Heart left ventricle (tissue), 16 donors: ENCODE results near the gene ITPR2. TPM values are rescaled to one million over a fixed set of nuclear protein-coding genes. Genes with fewer than 3 reads are reported as not detected.
"Not testable (repeated sequence)": the region's sequence is repeated elsewhere in the genome, so short reads cannot be mapped to it uniquely, and the experiment has no call there.

Experiments used
- ATAC-seq, 4 donors: fragments of 200-7000 bp; cut with Tn5 transposase; one replicate each; pipeline ENCODE4 v1.9.1; 2020 to 2022; ENCODE audit warnings: moderate library complexity in 4 of 4, mild to moderate bottlenecking in 3 of 4, moderate number of reproducible peaks in 1 of 4
- DNase-seq, 5 donors: peaks; one replicate each; pipeline ENCODE4 v3.0.0-alpha.2; 2020
- H3K27ac ChIP-seq, 12 donors: fragments of 200-600 bp; sonication (generic) in 4 of 12; one replicate each; pipeline versions ENCODE4 v1.5.0 to v1.8.0; 2016 to 2022; ENCODE audit warnings: mild to moderate bottlenecking in 2 of 12
- H3K27me3 ChIP-seq, 9 donors: fragments of 200-600 bp; sonication (generic) in 2 of 9; one replicate each; pipeline versions ENCODE4 v1.5.1 to v1.8.0; 2016 to 2022; ENCODE audit warnings: mild to moderate bottlenecking in 3 of 9
- H3K36me3 ChIP-seq, 9 donors: fragments of 200-600 bp; sonication (generic) in 2 of 9; one replicate each; pipeline versions ENCODE4 v1.5.0 to v1.8.0; 2018 to 2022; ENCODE audit warnings: mild to moderate bottlenecking in 2 of 9
- H3K4me1 ChIP-seq, 12 donors: fragments of 200-600 bp; sonication (generic) in 4 of 12; one replicate each; pipeline versions ENCODE4 v1.5.0 to v1.8.0; 2016 to 2022; ENCODE audit warnings: mild to moderate bottlenecking in 3 of 12
- H3K4me3 ChIP-seq, 12 donors: fragments of 200-600 bp; sonication (generic) in 4 of 12; one replicate each; pipeline versions ENCODE4 v1.5.0 to v1.8.0; 2017 to 2022; ENCODE audit warnings: mild to moderate bottlenecking in 9 of 12, moderate library complexity in 4 of 12
- H3K9me3 ChIP-seq, 12 donors: fragments of 200-600 bp; sonication (generic) in 4 of 12; one replicate each; pipeline versions ENCODE4 v1.5.0 to v1.8.0; 2016 to 2022; ENCODE audit warnings: mild to moderate bottlenecking in 1 of 12
- POLR2A ChIP-seq, 2 donors: fragments of 450-650 bp; IDR thresholded peaks; one replicate each; pipeline ENCODE4 v1.6.1; 2017; ENCODE audit warnings: antibody characterized with exemption in 2 of 2, mild to moderate bottlenecking in 2 of 2, moderate library complexity in 2 of 2
- WGBS, 4 donors: extraction: QIAGEN DNeasy Blood & Tissue Kit in 2 of 4; methylation state at CpG; one replicate each; pipeline versions ENCODE4 v1.1.5 to v1.1.7; 2013 to 2018; 5-methylcytosine and 5-hydroxymethylcytosine counted together
- intact Hi-C, 10 donors: fragments of 100-400 bp; cut with DNase I; formaldehyde crosslinking; loops; one replicate each; pipeline versions ENCODE4 v1.11.1 to v1.14.2; 2022
- polyA plus RNA-seq, 2 donors: library from polyadenylated mRNA; stranded (reverse); fragments of 200-250 nt; gene quantifications; one replicate each; pipeline ENCODE4 v1.2.3, GENCODE V29; 2013
- total RNA-seq, 9 donors: library from RNA; depleted of rRNA in 2 of 9; stranded (reverse); fragments of >200 nt in 2 of 9; fragmentation: NEBNext Ultra II Directional in 3 of 9; extraction: Animal tissue kit (Norgen Biotek cat#: 25700) in 3 of 9; gene quantifications; one replicate each; pipeline versions ENCODE4 v1.1.0 to v1.2.4, GENCODE V29; 2016 to 2023
- TF ChIP-seq, protein P1 (sequence below), 12 donors: fragments of 200-600 bp; sonication (generic) in 4 of 12; IDR thresholded peaks; one replicate each; pipeline versions ENCODE4 v1.5.0 to v1.8.0; 2018 to 2022; ENCODE audit warnings: antibody characterized with exemption in 12 of 12, mild to moderate bottlenecking in 5 of 12
- donor health status: ischemic (EF 13 %, LVEDD 7.1; RV severe dilation, severe dysfunction).
- donor health status: healthy with polysubstance abuse.
- donor health status: DM: no; HTN: yes; CAD: no.
- donor health status: DM: no; HTN: no; CAD: no.
- donor health status: ischemic (EF 25% LVEDD 6.9; RV normal size, moderate dysfunction).
- donor health status: ischemic (EF 25% LVEDD 5.7; RV mildly dilated, moderate dysfunction).
- donor health status: healthy.
- donor health status: DM: yes; HTN: yes; CAD: no.
- donor health status: ischemic (EF 35%, LVEDD 5.7; RV mildly dilated, moderate dysfunction).
- donor health status: nonischemic (EF 11% LVEDD 7.7; RV severe dilation, severe dysfunction).
- donor health status: DM: yes; HTN: yes; CAD: no.
- donor health status: PGD.
- donor health status: ischemic (EF 29% LVEDD 5.4; RV normal size, mild dysfunction).
- donor health status: nonischemic (EF 23%, LVEDD 6.1; RV moderate dilation, normal function).

ITPR2 gene
- total and polyA plus RNA-seq, 11 donors: 3.4 to 45.6 (median 11.8) TPM

DNA sequence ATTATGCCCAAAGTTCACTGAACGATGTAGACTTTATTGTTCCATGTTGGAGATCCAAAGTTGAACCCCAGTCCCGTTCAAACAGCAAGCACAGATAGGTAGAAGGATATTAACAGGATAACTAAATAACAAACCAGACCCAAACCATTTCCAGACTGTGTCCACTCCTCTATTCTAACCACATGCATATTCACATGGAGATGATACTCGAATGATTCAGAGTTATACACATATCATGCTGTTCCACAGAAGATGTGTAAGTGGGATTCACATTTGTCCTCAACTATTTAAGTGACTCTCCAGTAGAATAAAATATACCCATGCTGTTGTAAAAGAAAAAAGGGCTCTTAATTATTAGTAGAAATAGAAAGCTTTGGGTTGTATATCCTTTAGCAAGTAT, 185.9 kb downstream of the ITPR2 start:
- DNase-seq: no peak
- Histone ChIP-seq H3K9me3 (peaks cover 0 to 8% (median 0%) of the 10 kb centered on the region in 12 donors), H3K27ac (no peak overlapping the region), H3K4me3 (no peak overlapping the region), H3K4me1 (peaks cover 0 to 8% (median 0%) of the 10 kb centered on the region in 12 donors), H3K27me3 (no peaks in the 10 kb centered on the region), H3K36me3 (peaks cover 0 to 30% (median 0%) of the 10 kb centered on the region in 9 donors)
- no peak for ATAC-seq
- no peak for TF ChIP-seq POLR2A (IDR thresholded peaks at IDR 0.05)
- TF ChIP-seq, protein P1, sequence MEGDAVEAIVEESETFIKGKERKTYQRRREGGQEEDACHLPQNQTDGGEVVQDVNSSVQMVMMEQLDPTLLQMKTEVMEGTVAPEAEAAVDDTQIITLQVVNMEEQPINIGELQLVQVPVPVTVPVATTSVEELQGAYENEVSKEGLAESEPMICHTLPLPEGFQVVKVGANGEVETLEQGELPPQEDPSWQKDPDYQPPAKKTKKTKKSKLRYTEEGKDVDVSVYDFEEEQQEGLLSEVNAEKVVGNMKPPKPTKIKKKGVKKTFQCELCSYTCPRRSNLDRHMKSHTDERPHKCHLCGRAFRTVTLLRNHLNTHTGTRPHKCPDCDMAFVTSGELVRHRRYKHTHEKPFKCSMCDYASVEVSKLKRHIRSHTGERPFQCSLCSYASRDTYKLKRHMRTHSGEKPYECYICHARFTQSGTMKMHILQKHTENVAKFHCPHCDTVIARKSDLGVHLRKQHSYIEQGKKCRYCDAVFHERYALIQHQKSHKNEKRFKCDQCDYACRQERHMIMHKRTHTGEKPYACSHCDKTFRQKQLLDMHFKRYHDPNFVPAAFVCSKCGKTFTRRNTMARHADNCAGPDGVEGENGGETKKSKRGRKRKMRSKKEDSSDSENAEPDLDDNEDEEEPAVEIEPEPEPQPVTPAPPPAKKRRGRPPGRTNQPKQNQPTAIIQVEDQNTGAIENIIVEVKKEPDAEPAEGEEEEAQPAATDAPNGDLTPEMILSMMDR (IDR thresholded peaks at IDR 0.05): no peak
- WGBS, 4 donors: 96 to 99% (median 98%) methylated on average over 3 of the region's 3 CpGs
- intact Hi-C loops: no loop called here

DNA sequence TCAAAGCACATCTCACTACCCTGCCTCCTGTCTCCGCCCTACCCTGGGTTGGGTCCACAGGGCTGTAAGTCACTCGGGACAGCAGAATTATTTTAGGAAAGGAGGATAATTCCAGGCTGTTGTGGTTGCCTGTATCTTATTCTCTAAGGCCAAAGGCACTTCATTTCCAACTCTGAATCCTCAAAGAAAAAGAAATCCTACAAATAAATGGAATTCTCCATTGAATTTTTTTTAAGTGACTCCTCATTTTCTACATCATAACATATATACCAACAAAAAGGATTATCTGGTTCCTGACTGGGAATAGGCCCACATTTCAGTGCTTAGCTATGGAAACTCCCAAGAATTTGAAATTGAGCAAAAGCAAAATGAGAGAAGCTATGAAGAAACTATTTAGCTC, 186.4 kb downstream of the ITPR2 start:
- H3K36me3 ChIP-seq: peaks cover 0 to 25% (median 0%) of the 10 kb centered on the region in 9 donors
- no peak for ATAC-seq
- DNase-seq: no peak
- H3K4me1 ChIP-seq: peaks cover 0 to 8% (median 0%) of the 10 kb centered on the region in 12 donors
- TF ChIP-seq POLR2A (IDR thresholded peaks at IDR 0.05): no peak
- TF ChIP-seq, protein P1 (IDR thresholded peaks at IDR 0.05): no peak
- intact Hi-C loops: no loop called here
- H3K27me3 ChIP-seq: no peaks in the 10 kb centered on the region
- peaks cover 0 to 8% (median 0%) of the 10 kb centered on the region in 12 donors for H3K9me3 ChIP-seq
- no peak overlapping the region for H3K4me3 ChIP-seq
- no peak overlapping the region for H3K27ac ChIP-seq
- whole genome bisulfite sequencing, 4 donors: 63 to 68% (median 65%) methylated on average over 2 of the region's 2 CpGs

DNA sequence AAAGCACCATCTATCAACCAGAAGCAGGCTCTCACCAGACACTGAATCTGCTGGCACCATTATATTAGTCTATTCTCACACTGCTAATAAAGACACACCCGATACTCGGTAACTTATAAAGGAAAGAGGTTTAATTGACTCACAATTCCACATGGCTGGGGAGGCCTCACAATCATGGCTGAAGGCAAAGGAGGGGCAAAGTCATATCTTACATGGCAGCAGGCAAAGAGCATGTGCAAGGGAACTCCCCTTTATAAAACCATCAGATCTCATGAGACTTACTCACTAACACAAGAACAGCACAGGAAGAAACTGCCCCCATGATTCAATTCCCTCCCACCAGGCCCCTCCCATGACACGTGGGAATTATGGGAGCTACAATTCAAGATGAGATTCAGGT, 188.6 kb downstream of the ITPR2 start:
- intact Hi-C loops, H3K9me3 ChIP-seq, H3K27me3 ChIP-seq, H3K4me3 ChIP-seq, DNase-seq, H3K4me1 ChIP-seq, ATAC-seq: not testable (repeated sequence)
- H3K36me3 ChIP-seq: peaks cover 0 to 16% (median 0%) of the 10 kb centered on the region in 9 donors
- H3K27ac ChIP-seq: peak overlapping the region in 1 of 12 donors; percentile 40
- WGBS, 4 donors: 86 to 89% (median 88%) methylated on average over 3 of the region's 3 CpGs

DNA sequence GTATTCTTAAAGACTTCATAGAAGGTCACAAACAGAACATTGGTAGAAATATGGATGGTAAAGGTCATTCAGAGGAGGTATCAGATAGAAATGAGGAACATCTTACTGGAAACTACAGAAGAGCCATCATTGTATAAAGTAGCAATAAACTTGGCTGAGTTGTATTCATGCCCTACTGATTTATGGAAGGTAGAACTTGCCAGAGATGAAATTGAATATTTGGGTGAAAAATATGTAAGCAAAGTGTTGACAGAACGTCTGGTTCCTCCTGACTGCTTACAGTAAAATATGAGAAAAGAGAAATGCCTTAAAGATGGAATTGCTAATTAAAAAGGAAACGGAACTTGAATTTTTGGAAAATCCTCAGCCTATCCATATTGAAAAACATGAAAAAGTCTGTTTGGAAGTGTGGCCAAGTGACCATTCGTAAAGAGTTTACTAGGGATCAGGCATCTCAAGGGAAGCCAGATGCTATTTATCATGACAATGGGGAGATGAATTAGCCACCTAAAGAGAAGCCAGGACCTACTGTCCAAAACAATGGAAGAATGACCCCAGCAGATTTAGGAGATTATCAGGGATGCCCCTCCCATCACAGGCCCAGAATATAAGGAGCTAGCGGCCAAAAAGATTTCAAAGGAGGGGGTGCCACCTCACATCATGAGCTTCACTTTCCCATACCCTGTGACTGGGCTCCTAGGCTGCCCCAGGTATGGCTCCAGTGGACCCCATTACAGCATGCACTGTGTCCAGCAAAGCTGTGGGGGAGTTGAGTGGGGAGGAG, 189.3 kb downstream of the ITPR2 start:
- no peak for ATAC-seq
- intact Hi-C loops: no loop called here

More for the DNA sequence above, 189.3 kb downstream of the ITPR2 start:
- H3K27ac ChIP-seq: peak overlapping the region in 1 of 12 donors; percentile 40
- H3K36me3 ChIP-seq: peaks cover 0 to 16% (median 0%) of the 10 kb centered on the region in 9 donors
- no peaks in the 10 kb centered on the region for H3K9me3 ChIP-seq
- no peaks in the 10 kb centered on the region for H3K27me3 ChIP-seq
- peaks cover 0 to 8% (median 0%) of the 10 kb centered on the region in 12 donors for H3K4me1 ChIP-seq
- no peak for DNase-seq
- no peak overlapping the region for H3K4me3 ChIP-seq
- TF ChIP-seq, protein P1 (IDR thresholded peaks at IDR 0.05): no peak
- no peak for TF ChIP-seq POLR2A (IDR thresholded peaks at IDR 0.05)
- WGBS, 4 donors: 90 to 94% (median 92%) methylated on average over 4 of the region's 4 CpGs
